Peyer's patch (tissue), 4 donors: Measurements from ENCODE around the gene TNS3. TPM values are rescaled to one million over a fixed set of nuclear protein-coding genes. Genes with fewer than 3 reads are reported as not detected.

ENCODE experiments used
- DNase-seq, 3 donors: peaks; one replicate each; pipeline ENCODE4 v3.0.0-alpha.2; 2017 to 2019
- H3K27ac ChIP-seq, 4 donors: fragments of 200-600 bp; sonication (generic); one replicate each; pipeline ENCODE4 v1.5.1; 2016 to 2019
- H3K27me3 ChIP-seq, 2 donors: fragments of 200-600 bp; sonication (generic); one replicate each; pipeline ENCODE4 v1.5.1; 2019
- H3K36me3 ChIP-seq, 3 donors: fragments of 200-600 bp; sonication (generic); one replicate each; pipeline ENCODE4 v1.5.1; 2016 to 2019
- H3K4me1 ChIP-seq, 4 donors: fragments of 200-600 bp; sonication (generic); one replicate each; pipeline ENCODE4 v1.5.1; 2016 to 2019
- H3K4me3 ChIP-seq, 4 donors: fragments of 200-600 bp; sonication (generic); 1 replicate in 3 of 4; 2 replicates in 1 of 4; pipeline ENCODE4 v1.5.1; 2016 to 2019; ENCODE audit warnings: mild to moderate bottlenecking in 1 of 4
- H3K9me3 ChIP-seq, 4 donors: fragments of 200-600 bp; sonication (generic); one replicate each; pipeline ENCODE4 v1.5.1; 2016 to 2019; ENCODE audit warnings: mild to moderate bottlenecking in 1 of 4
- CTCF ChIP-seq, 6 experiments: fragments of 450-650 bp in 4 of 6; fragments of 200-600 bp in 2 of 6; sonication (generic) in 1 of 6; IDR thresholded peaks; one replicate each; pipeline ENCODE4 v1.5.1; 2017 to 2019; ENCODE audit warnings: antibody characterized with exemption in 6 of 6, mild to moderate bottlenecking in 3 of 6, moderate library complexity in 1 of 6
- POLR2A ChIP-seq, 2 donors: fragments of 450-650 bp; IDR thresholded peaks; one replicate each; pipeline ENCODE4 v1.5.1; 2017; ENCODE audit warnings: antibody characterized with exemption in 2 of 2, mild to moderate bottlenecking in 2 of 2, moderate library complexity in 2 of 2
- total RNA-seq, 4 donors: library from RNA; depleted of rRNA; stranded (reverse); fragments of >200 nt; gene quantifications; one replicate each; pipeline ENCODE4 v1.1.0, GENCODE V29; 2016

TNS3 gene
- total RNA-seq, 4 donors from 2014 or later, result 79.5 to 157 (median 112) TPM

DNA sequence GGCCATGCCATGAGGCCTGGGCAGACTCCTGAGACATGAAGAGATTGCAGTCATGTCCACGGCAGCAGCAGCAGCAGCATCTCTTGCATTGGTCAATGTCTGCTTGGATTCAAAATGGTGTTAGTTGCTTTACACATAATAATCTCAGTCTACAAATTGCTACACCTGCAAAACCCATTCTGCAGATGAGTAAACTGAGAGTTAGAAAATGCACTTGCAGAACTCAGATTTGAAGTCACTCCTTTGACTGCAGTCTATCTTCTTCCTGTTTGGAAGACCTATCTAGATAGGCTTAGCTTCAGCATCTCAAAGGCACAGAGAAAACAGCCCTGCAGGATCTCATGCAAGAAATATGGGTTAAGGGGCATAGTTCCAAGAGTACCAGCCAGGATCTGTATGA is 350.3 kb downstream of the TNS3 start:
- Histone ChIP-seq H3K27me3 (no peaks in the 10 kb centered on the region), H3K27ac (no peak overlapping the region), H3K9me3 (no peaks in the 10 kb centered on the region), H3K4me1 (no peaks in the 10 kb centered on the region), H3K36me3 (no peaks in the 10 kb centered on the region), H3K4me3 (no peak overlapping the region)
- DNase-seq, result no peak
- TF ChIP-seq POLR2A (IDR thresholded peaks at IDR 0.05) (no peak), CTCF (IDR thresholded peaks at IDR 0.05) (no peak)

GRCh38 chr7:47231032-47231431 is 350.9 kb downstream of the TNS3 start:
- no peak overlapping the region for H3K27ac ChIP-seq
- no peaks in the 10 kb centered on the region for H3K36me3 ChIP-seq
- DNase-seq, result no peak
- H3K9me3 ChIP-seq, result no peaks in the 10 kb centered on the region
- no peak for TF ChIP-seq POLR2A (IDR thresholded peaks at IDR 0.05)
- no peak for TF ChIP-seq CTCF (IDR thresholded peaks at IDR 0.05)
- H3K4me3 ChIP-seq, result no peak overlapping the region
- no peaks in the 10 kb centered on the region for H3K4me1 ChIP-seq
- H3K27me3 ChIP-seq, result no peaks in the 10 kb centered on the region

DNA sequence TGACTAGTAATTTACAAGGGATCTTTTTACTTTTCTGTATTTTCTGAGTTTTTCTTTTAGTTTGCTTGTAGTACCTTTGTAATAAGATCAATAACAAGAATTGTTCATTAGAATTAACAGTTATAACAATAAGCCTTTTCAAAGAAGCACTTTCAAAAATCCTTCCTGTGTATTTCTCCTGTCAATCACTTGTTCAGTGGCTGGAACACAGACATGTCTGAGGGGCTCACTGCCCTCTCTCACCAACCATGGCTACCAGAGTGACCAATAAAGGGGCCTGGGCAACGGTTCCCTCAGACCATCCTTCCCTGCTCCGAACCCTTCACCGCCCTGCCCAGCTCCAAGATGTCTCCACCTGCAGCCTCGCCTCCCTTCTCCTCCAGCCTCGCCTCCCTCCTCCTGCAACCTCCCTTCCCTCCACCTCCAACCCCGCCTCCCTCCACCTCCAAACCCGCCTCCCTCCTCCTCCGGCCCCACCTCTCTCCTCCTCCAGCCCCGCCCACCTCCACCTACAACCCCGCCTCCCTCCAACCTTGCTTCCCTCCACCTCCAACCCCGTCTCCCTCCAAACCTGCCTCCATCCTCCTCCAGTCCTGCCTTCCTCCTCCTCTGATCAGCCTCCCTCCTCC is 353.4 kb downstream of the TNS3 start:
- no peak for DNase-seq
- H3K27me3 ChIP-seq, result no peaks in the 10 kb centered on the region
- no peak for TF ChIP-seq POLR2A (IDR thresholded peaks at IDR 0.05)
- TF ChIP-seq CTCF (IDR thresholded peaks at IDR 0.05), result no peak
- no peak overlapping the region for H3K27ac ChIP-seq
- no peaks in the 10 kb centered on the region for H3K36me3 ChIP-seq
- H3K4me3 ChIP-seq, result no peak overlapping the region
- H3K9me3 ChIP-seq, result no peaks in the 10 kb centered on the region
- H3K4me1 ChIP-seq, result no peaks in the 10 kb centered on the region

- no peaks in the 10 kb centered on the region for H3K36me3 ChIP-seq
- DNase-seq, result no peak
- peak overlapping the region in 1 of 4 donors; percentile 30 for H3K27ac ChIP-seq
- no peaks in the 10 kb centered on the region for H3K9me3 ChIP-seq
- TF ChIP-seq POLR2A (IDR thresholded peaks at IDR 0.05) (no peak), CTCF (IDR thresholded peaks at IDR 0.05) (no peak)
- no peak overlapping the region for H3K4me3 ChIP-seq
- no peaks in the 10 kb centered on the region for H3K27me3 ChIP-seq
- H3K4me1 ChIP-seq, result no peaks in the 10 kb centered on the region
These were observed 354.1 kb downstream of the TNS3 start for GRCh38 chr7:47227762-47228177.

GRCh38 chr7:47226696-47227095 is 355.2 kb downstream of the TNS3 start:
- no peaks in the 10 kb centered on the region for H3K9me3 ChIP-seq
- no peak for TF ChIP-seq POLR2A (IDR thresholded peaks at IDR 0.05)
- no peak for TF ChIP-seq CTCF (IDR thresholded peaks at IDR 0.05)
- H3K36me3 ChIP-seq, result no peaks in the 10 kb centered on the region
- no peaks in the 10 kb centered on the region for H3K27me3 ChIP-seq
- no peaks in the 10 kb centered on the region for H3K4me1 ChIP-seq
- no peak overlapping the region for H3K4me3 ChIP-seq
- no peak overlapping the region for H3K27ac ChIP-seq
- no peak for DNase-seq
